Suprapubic skin (tissue), 4 donors: ENCODE data around the gene LZTFL1.

Source experiments
- EP300 ChIP-seq: sonication (generic); formaldehyde crosslinking; IDR thresholded peaks from one replicate; pipeline ENCODE4 v1.6.1; 2017; ENCODE audit warnings: antibody characterized with exemption
- POLR2A ChIP-seq, 2 donors: fragments of 450-650 bp; IDR thresholded peaks; one replicate each; pipeline ENCODE4 v1.6.1; 2017; ENCODE audit warnings: antibody characterized with exemption in 2 of 2, mild to moderate bottlenecking in 2 of 2, moderate library complexity in 2 of 2
- POLR2AphosphoS5 ChIP-seq, 3 donors: sonication (generic); formaldehyde crosslinking; IDR thresholded peaks; one replicate each; pipeline ENCODE4 v1.6.1; 2017; ENCODE audit warnings: antibody characterized with exemption in 3 of 3
- TF ChIP-seq, protein P1 (sequence below), 2 donors: fragments of 200-600 bp in 1 of 2; fragments of 450-650 bp in 1 of 2; sonication (generic) in 1 of 2; IDR thresholded peaks; one replicate each; pipeline ENCODE4 v1.5.1; 2016 to 2019; ENCODE audit warnings: antibody characterized with exemption in 2 of 2, mild to moderate bottlenecking in 1 of 2, moderate library complexity in 1 of 2

DNA sequence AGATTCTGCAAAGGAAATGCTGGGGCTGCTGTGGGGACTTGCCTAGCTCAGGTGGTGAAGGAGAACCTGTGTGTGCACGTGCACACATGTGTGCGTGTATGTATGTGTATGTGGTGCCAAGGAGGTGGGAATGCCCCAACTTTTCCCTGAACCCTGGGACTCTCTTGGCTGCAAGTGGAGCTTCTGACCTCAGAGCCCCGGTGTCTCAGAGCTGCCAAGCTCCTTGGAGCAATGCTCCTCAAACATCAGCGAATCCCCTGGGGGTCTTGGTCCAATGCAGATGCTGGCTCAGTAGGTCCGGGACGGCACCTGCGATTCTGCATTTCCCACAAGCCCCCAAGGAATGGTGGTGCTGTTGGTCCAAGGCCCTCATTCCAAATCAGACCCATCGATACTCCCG, 39.8 kb downstream of the LZTFL1 start:
- no peak for TF ChIP-seq POLR2A (IDR thresholded peaks at IDR 0.05)
- TF ChIP-seq, protein P1, sequence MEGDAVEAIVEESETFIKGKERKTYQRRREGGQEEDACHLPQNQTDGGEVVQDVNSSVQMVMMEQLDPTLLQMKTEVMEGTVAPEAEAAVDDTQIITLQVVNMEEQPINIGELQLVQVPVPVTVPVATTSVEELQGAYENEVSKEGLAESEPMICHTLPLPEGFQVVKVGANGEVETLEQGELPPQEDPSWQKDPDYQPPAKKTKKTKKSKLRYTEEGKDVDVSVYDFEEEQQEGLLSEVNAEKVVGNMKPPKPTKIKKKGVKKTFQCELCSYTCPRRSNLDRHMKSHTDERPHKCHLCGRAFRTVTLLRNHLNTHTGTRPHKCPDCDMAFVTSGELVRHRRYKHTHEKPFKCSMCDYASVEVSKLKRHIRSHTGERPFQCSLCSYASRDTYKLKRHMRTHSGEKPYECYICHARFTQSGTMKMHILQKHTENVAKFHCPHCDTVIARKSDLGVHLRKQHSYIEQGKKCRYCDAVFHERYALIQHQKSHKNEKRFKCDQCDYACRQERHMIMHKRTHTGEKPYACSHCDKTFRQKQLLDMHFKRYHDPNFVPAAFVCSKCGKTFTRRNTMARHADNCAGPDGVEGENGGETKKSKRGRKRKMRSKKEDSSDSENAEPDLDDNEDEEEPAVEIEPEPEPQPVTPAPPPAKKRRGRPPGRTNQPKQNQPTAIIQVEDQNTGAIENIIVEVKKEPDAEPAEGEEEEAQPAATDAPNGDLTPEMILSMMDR (IDR thresholded peaks at IDR 0.05): no peak
- TF ChIP-seq POLR2AphosphoS5 (IDR thresholded peaks at IDR 0.05): no peak
- TF ChIP-seq EP300: no peak
